SK-N-MC (cell line): ENCODE data around the gene BTBD16.
A peak's percentile ranks its signal among the peaks of the same experiment; 100 is the strongest.

Experiments
- DNase-seq: peaks from one replicate; pipeline ENCODE4 v3.0.0-alpha.2; 2011; ENCODE audit warnings: low read depth, low spot score
- H3K27ac ChIP-seq: fragments of 200-600 bp; sonication (generic); 2 replicates; pipeline ENCODE4 v1.5.1; 2016; ENCODE audit warnings: mixed run types
- H3K36me3 ChIP-seq: fragments of 200-600 bp; sonication (generic); 2 replicates; pipeline ENCODE4 v1.6.1; 2017; ENCODE audit warnings: antibody characterized with exemption, low read length, mixed read lengths; ENCODE audit not compliant: insufficient read depth
- H3K4me3 ChIP-seq: fragments of 200-600 bp; sonication (generic); 2 replicates; pipeline ENCODE4 v1.5.1; 2016
- H3K9ac ChIP-seq: fragments of 200-600 bp; sonication (generic); 2 replicates; pipeline ENCODE4 v1.8.0; 2017; ENCODE audit warnings: mixed run types, mixed read lengths; ENCODE audit not compliant: insufficient read length
- H3K9me3 ChIP-seq: fragments of 200-600 bp; sonication (generic); 2 replicates; pipeline ENCODE4 v1.6.1; 2017; ENCODE audit warnings: low read depth, mild to moderate bottlenecking, antibody characterized with exemption, low read length, moderate library complexity, mixed read lengths
- EZH2 ChIP-seq: fragments of 200-600 bp; sonication (generic); IDR thresholded peaks from one replicate; pipeline ENCODE4 v1.6.1; 2017; ENCODE audit warnings: antibody characterized with exemption
- FOXP2 ChIP-seq: optimal IDR thresholded peaks from 2 replicates; pipeline ENCODE3; 2011; ENCODE audit warnings: mild to moderate bottlenecking, moderate library complexity; ENCODE audit not compliant: insufficient read depth; ENCODE audit errors: extremely low read length, control extremely low read depth
- POLR2AphosphoS5 ChIP-seq: IDR thresholded peaks from 2 replicates; pipeline ENCODE4 v1.6.1; 2012; ENCODE audit warnings: mild to moderate bottlenecking, low read depth, low read length, borderline replicate concordance

Gene BTBD16

DNA sequence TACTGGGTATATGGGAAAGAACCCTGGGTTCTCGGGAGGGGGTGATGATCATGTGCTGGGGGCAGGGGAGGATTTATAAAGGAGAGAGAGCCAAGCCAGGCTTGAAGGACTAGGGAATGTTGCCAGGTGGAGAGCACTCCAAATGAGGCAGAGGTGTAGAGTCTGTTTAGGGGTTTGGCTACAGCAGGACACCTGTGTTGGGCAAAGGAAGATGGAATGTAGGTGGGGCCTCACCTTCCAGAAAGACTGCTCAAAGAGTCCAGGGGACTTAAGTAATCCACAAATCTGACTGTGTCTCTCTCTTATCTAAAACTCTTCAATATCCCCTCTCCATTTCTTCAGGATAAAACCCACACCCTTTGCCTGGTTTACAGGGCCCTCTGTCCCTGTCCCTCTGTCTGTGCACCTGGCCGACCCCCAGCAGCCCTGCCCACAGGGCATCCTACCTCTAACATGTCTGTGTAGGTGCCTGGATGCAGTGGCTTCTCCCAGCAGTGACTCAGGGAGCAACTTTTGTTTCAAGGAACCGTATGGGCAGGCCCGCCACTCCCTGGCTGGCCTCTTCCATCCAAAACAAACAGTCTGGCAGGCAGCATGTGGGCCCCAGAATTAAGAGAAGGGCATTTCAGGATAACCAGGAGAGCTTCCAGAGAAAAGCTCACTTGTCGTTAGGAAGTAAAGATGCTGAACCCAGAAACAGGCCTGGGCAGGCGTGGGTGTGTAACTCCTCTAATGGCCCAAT, 92.8 kb downstream of the BTBD16 start:
- H3K27ac ChIP-seq: no peak overlapping the region
- H3K4me3 ChIP-seq: no peak overlapping the region
- TF ChIP-seq EZH2: no peak
- TF ChIP-seq POLR2AphosphoS5: no peak
- DNase-seq: no peak
- H3K36me3 ChIP-seq: no peaks in the 10 kb centered on the region
- no peaks in the 10 kb centered on the region for H3K9me3 ChIP-seq
- H3K9ac ChIP-seq: no peak overlapping the region

DNA sequence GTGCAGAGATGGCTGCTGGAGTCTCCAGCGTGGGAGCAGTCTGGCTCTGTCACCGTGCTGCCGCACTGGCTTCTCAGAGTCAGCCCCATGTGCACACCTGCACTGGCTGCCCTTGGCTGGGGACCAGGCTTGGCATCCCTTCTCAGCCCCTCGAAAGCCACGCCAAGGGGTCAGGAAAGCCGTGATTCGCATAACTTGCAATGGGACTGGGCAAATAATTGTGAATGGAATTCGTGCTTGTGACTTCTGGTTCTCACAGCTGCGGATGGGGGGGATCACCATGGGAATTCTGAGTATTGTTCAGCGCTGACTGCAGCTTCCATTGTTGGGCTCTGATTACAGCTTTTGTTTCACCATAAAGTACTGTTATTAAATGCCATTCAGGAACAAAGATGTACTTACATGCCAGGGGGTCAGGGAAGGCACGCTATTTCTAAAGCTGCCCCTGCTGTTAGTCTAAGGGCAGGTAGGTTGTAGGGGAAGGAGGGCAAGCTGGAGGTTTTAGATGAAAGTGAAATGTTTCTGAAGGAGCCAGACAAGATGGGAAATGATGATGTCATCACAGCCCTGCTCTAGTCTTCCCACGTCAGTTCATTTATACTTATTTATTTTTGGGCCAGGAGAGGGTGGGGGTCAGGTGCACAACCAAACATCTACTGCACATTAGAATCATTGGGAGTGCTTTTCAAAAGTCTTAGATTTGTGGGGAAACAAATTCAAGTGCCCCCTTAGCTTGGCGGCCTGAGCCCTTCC, 97.6 kb downstream of the BTBD16 start:
- no peak for DNase-seq
- no peak overlapping the region for H3K4me3 ChIP-seq
- H3K9me3 ChIP-seq: no peaks in the 10 kb centered on the region
- H3K9ac ChIP-seq: no peak overlapping the region
- H3K36me3 ChIP-seq: no peaks in the 10 kb centered on the region
- no peak overlapping the region for H3K27ac ChIP-seq
- TF ChIP-seq FOXP2 (no peak), EZH2 (no peak), POLR2AphosphoS5 (no peak)

DNA sequence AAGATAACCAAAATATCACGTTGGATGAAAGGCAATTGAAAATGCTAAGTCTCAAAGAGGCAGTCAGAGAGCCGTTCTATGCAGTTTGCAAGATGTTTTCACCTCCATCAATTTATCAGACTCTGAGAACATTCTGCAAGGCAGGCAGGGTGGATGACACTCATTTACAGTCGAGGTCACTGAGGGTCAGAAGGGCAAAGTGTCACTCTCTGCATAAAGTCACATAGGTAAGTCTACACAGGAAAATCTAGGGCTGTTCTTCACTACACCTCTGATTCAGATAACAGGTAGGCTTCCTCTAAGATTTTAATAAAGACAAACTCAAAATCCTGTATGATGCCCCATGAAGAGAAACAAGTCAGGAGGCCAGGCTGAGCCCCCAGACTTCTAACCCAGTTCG, 102.0 kb downstream of the BTBD16 start:
- H3K9ac ChIP-seq: no peak overlapping the region
- no peaks in the 10 kb centered on the region for H3K36me3 ChIP-seq
- no peak overlapping the region for H3K4me3 ChIP-seq
- no peak for TF ChIP-seq FOXP2
- no peak for TF ChIP-seq EZH2
- no peak for TF ChIP-seq POLR2AphosphoS5
- no peak for DNase-seq
- no peaks in the 10 kb centered on the region for H3K9me3 ChIP-seq
- no peak overlapping the region for H3K27ac ChIP-seq

DNA sequence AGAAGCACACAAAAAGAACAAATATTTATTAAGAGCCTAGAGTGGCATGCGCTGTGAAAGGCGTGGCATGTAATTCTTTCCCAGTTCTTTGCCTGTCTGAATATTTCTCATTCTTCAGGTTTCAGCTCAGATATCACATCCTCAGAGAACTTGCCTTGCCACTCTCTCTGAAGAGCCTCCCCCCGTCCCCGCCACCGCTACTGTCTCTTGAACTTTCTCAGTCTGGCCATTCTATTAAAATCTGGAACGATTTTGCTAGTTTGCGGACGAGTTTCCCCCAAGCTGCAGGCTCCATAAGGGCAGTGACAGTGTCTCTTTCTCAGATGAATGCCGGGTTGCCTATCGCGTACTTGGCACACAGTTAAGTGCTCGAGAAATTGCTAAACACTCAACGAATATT, 102.6 kb downstream of the BTBD16 start:
- DNase-seq: no peak
- Histone ChIP-seq H3K27ac (no peak overlapping the region), H3K9me3 (no peaks in the 10 kb centered on the region), H3K36me3 (no peaks in the 10 kb centered on the region), H3K4me3 (peak overlapping the region; percentile 77), H3K9ac (no peak overlapping the region)
- no peak for TF ChIP-seq POLR2AphosphoS5

DNA sequence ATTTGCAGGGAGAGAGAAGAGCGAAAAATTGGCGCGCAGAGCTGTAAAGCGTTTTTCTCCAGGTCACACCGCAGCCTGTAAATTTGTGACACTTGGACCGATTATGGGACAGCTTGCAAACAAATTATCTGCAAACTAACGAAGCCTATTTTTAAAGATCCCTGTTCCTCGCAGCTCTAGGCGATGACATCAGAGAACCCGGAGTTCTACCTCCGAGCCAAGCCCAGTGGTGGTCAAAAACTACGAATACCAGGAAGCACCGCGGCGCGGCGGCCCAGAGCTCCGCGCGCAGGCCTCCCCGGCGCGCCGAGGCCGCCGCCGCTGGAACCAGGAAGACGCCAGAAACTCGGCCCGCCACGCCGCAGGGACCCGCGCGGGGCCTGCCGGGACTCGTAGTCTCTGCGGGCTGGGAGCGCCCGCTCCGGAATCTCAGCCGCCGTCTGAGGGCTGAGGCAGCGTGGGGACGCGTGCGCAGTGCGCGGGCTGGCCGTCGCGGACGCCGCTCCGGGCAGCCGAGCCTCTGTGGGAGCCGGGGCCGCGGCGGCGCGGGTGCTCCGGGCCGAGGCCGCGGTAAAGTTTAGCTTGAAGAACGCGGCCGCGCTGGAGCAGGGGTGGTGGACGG, 103.3 kb downstream of the BTBD16 start, which contains the start of gene PLEKHA1:
PLEKHA1 (plus strand) TSS at position 472 of the 622 bp plus-strand sequence. CDS start 18,493 bp downstream, outside the sequence.
- no peak within 1 kb of the TSS for H3K27ac ChIP-seq
- no peaks in the 10 kb centered on the region for H3K36me3 ChIP-seq
- DNase-seq: peak; percentile 18
- peak within 1 kb of the TSS; percentile 78 for H3K4me3 ChIP-seq
- H3K9ac ChIP-seq: peak within 1 kb of the TSS; percentile 53
- H3K9me3 ChIP-seq: no peaks in the 10 kb centered on the region
- TF ChIP-seq EZH2 (no peak), FOXP2 (no peak), POLR2AphosphoS5 (no peak)

DNA sequence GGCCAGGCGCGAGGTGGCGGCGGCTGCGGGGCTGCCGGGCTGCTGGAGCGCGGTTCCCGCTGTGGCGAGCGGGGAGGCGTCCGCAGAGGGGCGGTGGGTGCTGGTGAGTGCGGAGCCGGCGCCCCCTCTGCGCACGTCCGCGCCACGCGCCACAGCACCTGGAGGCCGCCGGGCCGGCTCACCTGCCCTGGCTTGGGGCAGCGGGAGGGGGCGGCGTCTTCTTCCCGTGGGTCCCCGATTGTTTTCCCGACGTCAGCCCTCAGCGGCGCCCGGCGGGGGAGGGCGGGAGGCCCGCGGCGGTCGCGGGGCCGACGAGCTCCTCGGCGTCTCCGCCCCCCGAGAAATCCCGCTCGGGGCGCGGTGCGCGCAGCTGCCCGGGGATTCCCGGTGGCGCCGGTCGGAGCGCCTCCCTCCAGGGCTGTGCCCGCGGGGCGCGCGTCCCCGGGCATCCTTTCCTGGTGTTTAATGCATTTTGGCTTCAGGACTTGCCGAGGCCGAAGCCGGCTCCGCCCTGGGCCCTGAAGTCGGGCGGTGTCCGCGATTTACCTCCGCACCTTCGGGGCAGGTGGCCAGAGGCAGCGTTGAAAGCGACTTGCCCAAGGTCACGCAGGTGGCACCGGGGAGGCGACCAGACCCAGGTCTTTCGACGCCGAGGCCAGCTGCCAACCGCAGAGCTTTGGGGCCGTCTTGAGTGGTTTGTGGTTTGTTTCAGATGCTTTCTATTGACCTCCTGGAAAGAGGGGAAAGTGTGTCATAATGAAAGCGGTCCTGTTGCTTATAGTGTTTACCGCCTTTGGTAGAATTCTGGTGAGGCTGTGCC, 104.0 kb downstream of the BTBD16 start:
- DNase-seq: no peak
- H3K36me3 ChIP-seq: no peaks in the 10 kb centered on the region
- H3K9me3 ChIP-seq: no peaks in the 10 kb centered on the region
- H3K27ac ChIP-seq: no peak overlapping the region
- no peak for TF ChIP-seq FOXP2
- no peak for TF ChIP-seq POLR2AphosphoS5
- TF ChIP-seq EZH2: no peak
- peak overlapping the region; percentile 78 for H3K4me3 ChIP-seq
- peak overlapping the region; percentile 53 for H3K9ac ChIP-seq

DNA sequence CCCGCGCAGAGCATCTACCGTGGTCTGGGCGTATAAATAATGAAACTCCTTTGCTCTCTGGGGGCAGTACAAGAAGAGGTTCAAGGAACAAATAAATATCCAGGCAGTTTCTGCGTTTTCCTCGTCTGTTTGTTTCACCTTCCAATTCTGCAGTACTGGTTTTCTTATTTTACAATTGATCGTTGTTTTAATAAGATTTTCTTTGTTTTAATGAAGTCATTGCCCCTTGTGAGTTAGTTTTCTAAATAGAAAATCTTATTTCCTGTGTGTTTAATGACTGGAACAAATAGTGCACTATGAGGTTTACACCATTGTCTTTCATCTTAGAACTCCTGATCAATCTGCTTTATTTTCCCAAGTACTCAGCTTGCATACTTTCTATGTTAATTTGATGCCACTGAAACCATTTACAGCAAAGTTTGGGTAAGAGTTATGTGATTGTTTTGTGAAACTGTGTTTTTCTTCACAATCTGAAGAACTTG, 104.6 kb downstream of the BTBD16 start:
- Histone ChIP-seq H3K4me3 (peak overlapping the region; percentile 78), H3K9me3 (no peaks in the 10 kb centered on the region), H3K27ac (no peak overlapping the region), H3K36me3 (no peaks in the 10 kb centered on the region), H3K9ac (no peak overlapping the region)
- no peak for TF ChIP-seq FOXP2
- no peak for TF ChIP-seq POLR2AphosphoS5
- TF ChIP-seq EZH2: no peak
- DNase-seq: no peak
